Heart left ventricle (tissue), 16 donors: ENCODE data around the gene KIAA0825. TPM values are rescaled to one million over a fixed set of nuclear protein-coding genes. Genes with fewer than 3 reads are reported as not detected.

Source experiments
- ATAC-seq, 4 donors: fragments of 200-7000 bp; cut with Tn5 transposase; one replicate each; pipeline ENCODE4 v1.9.1; 2020 to 2022; ENCODE audit warnings: moderate library complexity in 4 of 4, mild to moderate bottlenecking in 3 of 4, moderate number of reproducible peaks in 1 of 4
- DNase-seq, 5 donors: peaks; one replicate each; pipeline ENCODE4 v3.0.0-alpha.2; 2020
- H3K27ac ChIP-seq, 12 donors: fragments of 200-600 bp; sonication (generic) in 4 of 12; one replicate each; pipeline versions ENCODE4 v1.5.0 to v1.8.0; 2016 to 2022; ENCODE audit warnings: mild to moderate bottlenecking in 2 of 12
- H3K27me3 ChIP-seq, 9 donors: fragments of 200-600 bp; sonication (generic) in 2 of 9; one replicate each; pipeline versions ENCODE4 v1.5.1 to v1.8.0; 2016 to 2022; ENCODE audit warnings: mild to moderate bottlenecking in 3 of 9
- H3K36me3 ChIP-seq, 9 donors: fragments of 200-600 bp; sonication (generic) in 2 of 9; one replicate each; pipeline versions ENCODE4 v1.5.0 to v1.8.0; 2018 to 2022; ENCODE audit warnings: mild to moderate bottlenecking in 2 of 9
- H3K4me1 ChIP-seq, 12 donors: fragments of 200-600 bp; sonication (generic) in 4 of 12; one replicate each; pipeline versions ENCODE4 v1.5.0 to v1.8.0; 2016 to 2022; ENCODE audit warnings: mild to moderate bottlenecking in 3 of 12
- H3K4me3 ChIP-seq, 12 donors: fragments of 200-600 bp; sonication (generic) in 4 of 12; one replicate each; pipeline versions ENCODE4 v1.5.0 to v1.8.0; 2017 to 2022; ENCODE audit warnings: mild to moderate bottlenecking in 9 of 12, moderate library complexity in 4 of 12
- H3K9me3 ChIP-seq, 12 donors: fragments of 200-600 bp; sonication (generic) in 4 of 12; one replicate each; pipeline versions ENCODE4 v1.5.0 to v1.8.0; 2016 to 2022; ENCODE audit warnings: mild to moderate bottlenecking in 1 of 12
- POLR2A ChIP-seq, 2 donors: fragments of 450-650 bp; IDR thresholded peaks; one replicate each; pipeline ENCODE4 v1.6.1; 2017; ENCODE audit warnings: antibody characterized with exemption in 2 of 2, mild to moderate bottlenecking in 2 of 2, moderate library complexity in 2 of 2
- WGBS, 4 donors: extraction: QIAGEN DNeasy Blood & Tissue Kit in 2 of 4; methylation state at CpG; one replicate each; pipeline versions ENCODE4 v1.1.5 to v1.1.7; 2013 to 2018; 5-methylcytosine and 5-hydroxymethylcytosine counted together
- intact Hi-C, 10 donors: fragments of 100-400 bp; cut with DNase I; formaldehyde crosslinking; loops; one replicate each; pipeline versions ENCODE4 v1.11.1 to v1.14.2; 2022
- polyA plus RNA-seq, 2 donors: library from polyadenylated mRNA; stranded (reverse); fragments of 200-250 nt; gene quantifications; one replicate each; pipeline ENCODE4 v1.2.3, GENCODE V29; 2013
- total RNA-seq, 9 donors: library from RNA; depleted of rRNA in 2 of 9; stranded (reverse); fragments of >200 nt in 2 of 9; fragmentation: NEBNext Ultra II Directional in 3 of 9; extraction: Animal tissue kit (Norgen Biotek cat#: 25700) in 3 of 9; gene quantifications; one replicate each; pipeline versions ENCODE4 v1.1.0 to v1.2.4, GENCODE V29; 2016 to 2023
- TF ChIP-seq, protein P1 (sequence below), 12 donors: fragments of 200-600 bp; sonication (generic) in 4 of 12; IDR thresholded peaks; one replicate each; pipeline versions ENCODE4 v1.5.0 to v1.8.0; 2018 to 2022; ENCODE audit warnings: antibody characterized with exemption in 12 of 12, mild to moderate bottlenecking in 5 of 12
- donor health status: ischemic (EF 13 %, LVEDD 7.1; RV severe dilation, severe dysfunction).
- donor health status: healthy with polysubstance abuse.
- donor health status: DM: no; HTN: yes; CAD: no.
- donor health status: DM: no; HTN: no; CAD: no.
- donor health status: ischemic (EF 25% LVEDD 6.9; RV normal size, moderate dysfunction).
- donor health status: ischemic (EF 25% LVEDD 5.7; RV mildly dilated, moderate dysfunction).
- donor health status: healthy.
- donor health status: DM: yes; HTN: yes; CAD: no.
- donor health status: ischemic (EF 35%, LVEDD 5.7; RV mildly dilated, moderate dysfunction).
- donor health status: nonischemic (EF 11% LVEDD 7.7; RV severe dilation, severe dysfunction).
- donor health status: DM: yes; HTN: yes; CAD: no.
- donor health status: PGD.
- donor health status: ischemic (EF 29% LVEDD 5.4; RV normal size, mild dysfunction).
- donor health status: nonischemic (EF 23%, LVEDD 6.1; RV moderate dilation, normal function).

The KIAA0825 gene
- total and polyA plus RNA-seq, 11 donors = 0.27 to 4.1 (median 2.4) TPM

DNA sequence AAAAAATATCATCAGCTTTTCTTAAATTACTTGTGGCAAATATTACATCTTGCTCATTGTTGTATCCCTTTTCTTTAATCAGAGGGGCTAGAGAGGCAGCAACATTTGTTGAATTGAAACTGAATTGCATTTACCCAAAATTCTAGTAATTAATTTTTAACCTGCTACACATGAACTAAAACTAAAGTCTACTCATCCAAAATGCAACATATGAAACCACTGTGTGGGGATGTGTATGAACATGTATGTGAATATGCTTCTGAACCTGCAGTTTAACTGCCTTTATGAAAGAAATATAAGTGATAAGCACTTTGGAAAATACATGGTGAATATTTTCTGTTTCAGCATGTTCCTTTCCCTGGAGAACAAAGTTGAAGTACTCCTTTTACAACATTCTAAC, 158.5 kb downstream of the KIAA0825 start:
- DNase-seq = no peak
- ATAC-seq = no peak
- peaks cover 0 to 5% (median 0%) of the 10 kb centered on the region in 9 donors for H3K36me3 ChIP-seq
- H3K9me3 ChIP-seq = no peaks in the 10 kb centered on the region
- no peak for TF ChIP-seq POLR2A (IDR thresholded peaks at IDR 0.05)
- TF ChIP-seq, protein P1, sequence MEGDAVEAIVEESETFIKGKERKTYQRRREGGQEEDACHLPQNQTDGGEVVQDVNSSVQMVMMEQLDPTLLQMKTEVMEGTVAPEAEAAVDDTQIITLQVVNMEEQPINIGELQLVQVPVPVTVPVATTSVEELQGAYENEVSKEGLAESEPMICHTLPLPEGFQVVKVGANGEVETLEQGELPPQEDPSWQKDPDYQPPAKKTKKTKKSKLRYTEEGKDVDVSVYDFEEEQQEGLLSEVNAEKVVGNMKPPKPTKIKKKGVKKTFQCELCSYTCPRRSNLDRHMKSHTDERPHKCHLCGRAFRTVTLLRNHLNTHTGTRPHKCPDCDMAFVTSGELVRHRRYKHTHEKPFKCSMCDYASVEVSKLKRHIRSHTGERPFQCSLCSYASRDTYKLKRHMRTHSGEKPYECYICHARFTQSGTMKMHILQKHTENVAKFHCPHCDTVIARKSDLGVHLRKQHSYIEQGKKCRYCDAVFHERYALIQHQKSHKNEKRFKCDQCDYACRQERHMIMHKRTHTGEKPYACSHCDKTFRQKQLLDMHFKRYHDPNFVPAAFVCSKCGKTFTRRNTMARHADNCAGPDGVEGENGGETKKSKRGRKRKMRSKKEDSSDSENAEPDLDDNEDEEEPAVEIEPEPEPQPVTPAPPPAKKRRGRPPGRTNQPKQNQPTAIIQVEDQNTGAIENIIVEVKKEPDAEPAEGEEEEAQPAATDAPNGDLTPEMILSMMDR (IDR thresholded peaks at IDR 0.05) = no peak
- H3K4me1 ChIP-seq = no peaks in the 10 kb centered on the region
- H3K4me3 ChIP-seq = no peak overlapping the region
- intact Hi-C loops = loop anchor here in 1 of 10 donors (5.0 kb wide), 1 partner anchor 328 kb away; no protein-coding TSS in a partner anchor
- no peak overlapping the region for H3K27ac ChIP-seq
- no peaks in the 10 kb centered on the region for H3K27me3 ChIP-seq

- WGBS, 4 donors = 95 to 97% (median 97%) methylated on average over 4 of the region's 4 CpGs
- Histone ChIP-seq H3K27ac (no peak overlapping the region), H3K9me3 (no peaks in the 10 kb centered on the region), H3K27me3 (no peaks in the 10 kb centered on the region), H3K36me3 (peaks cover 0 to 4% (median 0%) of the 10 kb centered on the region in 9 donors), H3K4me3 (no peak overlapping the region), H3K4me1 (no peaks in the 10 kb centered on the region)
- DNase-seq (no peak), ATAC-seq (no peak)
- TF ChIP-seq, protein P1 (IDR thresholded peaks at IDR 0.05) = no peak
- no peak for TF ChIP-seq POLR2A (IDR thresholded peaks at IDR 0.05)
- intact Hi-C loops = loop anchor here in 1 of 10 donors (5.0 kb wide), 1 partner anchor 325 kb away; no protein-coding TSS in a partner anchor
Measured at GRCh38 chr5:94457788-94458187, 160.6 kb downstream of the KIAA0825 start.

GRCh38 chr5:94445726-94446125, 172.7 kb downstream of the KIAA0825 start:
- peaks cover 0 to 6% (median 0%) of the 10 kb centered on the region in 9 donors for H3K36me3 ChIP-seq
- intact Hi-C loops = no loop called here
- peaks cover 0 to 7% (median 0%) of the 10 kb centered on the region in 12 donors for H3K9me3 ChIP-seq
- TF ChIP-seq, protein P1 (IDR thresholded peaks at IDR 0.05) = no peak
- TF ChIP-seq POLR2A (IDR thresholded peaks at IDR 0.05) = no peak
- H3K27ac ChIP-seq = no peak overlapping the region
- H3K27me3 ChIP-seq = no peaks in the 10 kb centered on the region
- no peak overlapping the region for H3K4me3 ChIP-seq
- DNase-seq = no peak
- 80 to 92% (median 88%) methylated on average over 2 of the region's 2 CpGs for WGBS, 4 donors
- H3K4me1 ChIP-seq = no peaks in the 10 kb centered on the region
- no peak for ATAC-seq

DNA sequence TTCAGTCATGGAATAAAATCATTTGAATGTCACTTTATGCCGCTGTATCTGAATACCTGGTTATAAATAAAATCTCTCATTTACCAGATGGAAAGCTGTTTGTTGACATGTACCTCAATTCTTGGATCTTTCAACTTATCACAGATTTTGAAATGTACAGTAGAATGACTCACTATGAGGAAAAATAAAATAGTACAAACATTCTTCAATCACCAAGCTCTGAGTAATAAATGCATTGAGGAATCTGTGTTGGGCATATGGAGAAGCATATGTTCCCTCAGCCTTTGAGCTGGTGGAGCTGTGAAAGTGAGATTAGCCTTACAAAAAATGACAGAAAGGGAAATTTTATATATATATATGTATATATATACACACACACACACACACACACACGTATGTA, 175.4 kb downstream of the KIAA0825 start:
- 90 to 95% (median 93%) methylated on average over 2 of the region's 2 CpGs for WGBS, 4 donors
- Histone ChIP-seq H3K36me3 (peaks cover 0 to 12% (median 0%) of the 10 kb centered on the region in 9 donors), H3K4me3 (no peak overlapping the region), H3K9me3 (no peaks in the 10 kb centered on the region), H3K27ac (no peak overlapping the region), H3K4me1 (no peaks in the 10 kb centered on the region), H3K27me3 (no peaks in the 10 kb centered on the region)
- intact Hi-C loops = no loop called here
- ATAC-seq = no peak
- DNase-seq = no peak
- TF ChIP-seq, protein P1 (IDR thresholded peaks at IDR 0.05) = no peak
- TF ChIP-seq POLR2A (IDR thresholded peaks at IDR 0.05) = no peak
